HCT116 (cell line): ENCODE data around the gene CNTN2. TPM values are rescaled to one million over a fixed set of nuclear protein-coding genes. Genes with fewer than 3 reads are reported as not detected.

Experiments used
- ATAC-seq: fragments of 200-7000 bp; cut with Tn5 transposase; 2 replicates; pipeline ENCODE4 v1.9.1; 2020; ENCODE audit warnings: mild to moderate bottlenecking, moderate library complexity
- BruUV-seq: library from RNA; stranded (reverse); fragments of 400-500 nt; replicated peaks from 2 replicates; lab custom pipeline; 2021; lab: Mats Ljungman, UMichigan
- CTCF ChIA-PET: fragments of 300-600 bp; sonication (Branson Sonifier 250); formaldehyde crosslinking; loops from one replicate; lab custom pipeline; 2021; ENCODE audit warnings: antibody characterized with exemption; lab: Charles Lee
- POLR2A ChIA-PET: fragments of 300-600, 350-600 bp; sonication (Branson Sonifier 250); formaldehyde crosslinking; loops from one replicate; lab custom pipeline; 2021; ENCODE audit warnings: antibody characterized with exemption; lab: Charles Lee
- RAD21 ChIA-PET, 2 experiments: fragments of 300-600 bp; sonication (Branson Sonifier 250); formaldehyde crosslinking; loops; one replicate each; lab custom pipeline; 2023; ENCODE audit warnings: low total read pairs in 2 of 2; ENCODE audit not compliant: uncharacterized antibody in 2 of 2, unreplicated experiment in 2 of 2, low non-redundant PET in 1 of 2; lab: Charles Lee
- DNase-seq: peaks from one replicate; pipeline ENCODE4 v3.0.0-alpha.2; 2010; ENCODE audit warnings: low read depth, low spot score
- H2AFZ ChIP-seq: fragments of 200-600 bp; shearing (Covaris generic), sonication (generic); 2 replicates; pipeline ENCODE4 v1.6.1; 2017; ENCODE audit warnings: low read depth, mixed run types, mixed read lengths, antibody characterized with exemption, low read length; ENCODE audit not compliant: poor library complexity, severe bottlenecking
- H3K27ac ChIP-seq: 2 replicates; pipeline ENCODE4 v1.5.1; 2012; ENCODE audit warnings: low read depth, low read length
- H3K27me3 ChIP-seq: fragments of 200-600 bp; sonication (generic); 2 replicates; pipeline ENCODE4 v1.6.1; 2016; ENCODE audit warnings: mixed run types, low read length, mixed read lengths; ENCODE audit not compliant: insufficient read depth
- H3K36me3 ChIP-seq, 2 experiments: fragments of 200-500 bp in 1 of 2; fragments of 200-600 bp in 1 of 2; sonication (Bioruptor generic) in 1 of 2; sonication (generic) in 1 of 2; 2 replicates each; pipeline versions ENCODE4 v1.5.1 to v1.6.1; 2014 to 2016; ENCODE audit warnings: low read length in 2 of 2, inconsistent platforms in 1 of 2, mixed read lengths in 1 of 2, mixed run types in 1 of 2; ENCODE audit not compliant: insufficient read depth in 2 of 2, control insufficient read depth in 1 of 2
- H3K4me1 ChIP-seq, 2 experiments: fragments of 200-600 bp in 1 of 2; sonication (generic) in 1 of 2; 2 replicates each; pipeline versions ENCODE4 v1.5.1 to v1.6.1; 2012 to 2017; ENCODE audit warnings: low read length in 2 of 2, inconsistent platforms in 1 of 2, mild to moderate bottlenecking in 1 of 2, mixed read lengths in 1 of 2, mixed run types in 1 of 2, moderate library complexity in 1 of 2; ENCODE audit not compliant: insufficient read depth in 2 of 2, control insufficient read depth in 1 of 2
- H3K4me2 ChIP-seq: fragments of 200-600 bp; sonication (generic); 2 replicates; pipeline ENCODE4 v1.6.1; 2017; ENCODE audit warnings: mixed run types, low read length, mixed read lengths
- H3K4me3 ChIP-seq, 2 experiments: fragments of 200-600 bp in 1 of 2; sonication (generic) in 1 of 2; replicated peaks in 1 of 2; 2 replicates each; pipeline ENCODE4 v1.5.1; 2011 to 2016; ENCODE audit warnings: low read length in 2 of 2, control low read depth in 1 of 2, low read depth in 1 of 2, mild to moderate bottlenecking in 1 of 2, mixed read lengths in 1 of 2, mixed run types in 1 of 2
- H3K79me2 ChIP-seq: fragments of 200-600 bp; sonication (generic); 2 replicates; pipeline ENCODE4 v1.6.1; 2017; ENCODE audit warnings: mild to moderate bottlenecking, mixed run types, low read length, moderate library complexity, mixed read lengths; ENCODE audit not compliant: insufficient read depth
- H3K9ac ChIP-seq: fragments of 200-600 bp; sonication (generic); 2 replicates; pipeline ENCODE4 v1.6.1; 2016; ENCODE audit warnings: low read length, mixed read lengths
- H3K9me2 ChIP-seq: fragments of 200-600 bp; sonication (generic), shearing (Covaris generic); 2 replicates; pipeline ENCODE4 v1.6.1; 2017; ENCODE audit warnings: mixed run types, mild to moderate bottlenecking, moderate library complexity; ENCODE audit not compliant: insufficient read depth
- H3K9me3 ChIP-seq, 2 experiments: fragments of 200-500 bp in 1 of 2; fragments of 200-600 bp in 1 of 2; sonication (Bioruptor generic) in 1 of 2; sonication (generic) in 1 of 2; 2 replicates each; pipeline ENCODE4 v1.6.1; 2014 to 2017; ENCODE audit warnings: low read length in 2 of 2, mixed read lengths in 2 of 2, inconsistent platforms in 1 of 2, low read depth in 1 of 2, mild to moderate bottlenecking in 1 of 2, mixed run types in 1 of 2, moderate library complexity in 1 of 2; ENCODE audit not compliant: control insufficient read depth in 1 of 2, insufficient read depth in 1 of 2
- H4K20me1 ChIP-seq: fragments of 200-600 bp; sonication (generic), shearing (Covaris generic); 2 replicates; pipeline ENCODE4 v1.6.1; 2017; ENCODE audit warnings: mixed run types, mild to moderate bottlenecking, moderate library complexity; ENCODE audit not compliant: insufficient read depth
- CBX3 ChIP-seq: IDR thresholded peaks from 2 replicates; pipeline ENCODE4 v1.6.1; 2012; ENCODE audit warnings: low read depth
- EGR1 ChIP-seq: IDR thresholded peaks from 2 replicates; pipeline ENCODE4 v1.6.1; 2012; ENCODE audit warnings: low read depth
- ELF1 ChIP-seq: IDR thresholded peaks from 2 replicates; pipeline ENCODE4 v1.6.1; 2012; ENCODE audit warnings: low read depth, borderline replicate concordance
- EZH2 ChIP-seq: fragments of 200-600 bp; sonication (generic); IDR thresholded peaks from 2 replicates; pipeline ENCODE4 v1.6.1; 2017; ENCODE audit warnings: antibody characterized with exemption, mixed run types
- FOSL1 ChIP-seq: IDR thresholded peaks from 2 replicates; pipeline ENCODE4 v1.6.1; 2012; ENCODE audit warnings: low read depth
- JUND ChIP-seq: IDR thresholded peaks from 2 replicates; pipeline ENCODE4 v1.6.1; 2012
- RAD21 ChIP-seq: IDR thresholded peaks from 2 replicates; pipeline ENCODE4 v1.6.1; 2012; ENCODE audit warnings: low read depth, mild to moderate bottlenecking
- SIN3A ChIP-seq: IDR thresholded peaks from 2 replicates; pipeline ENCODE4 v1.6.1; 2012; ENCODE audit warnings: low read depth
- SP1 ChIP-seq: IDR thresholded peaks from 2 replicates; pipeline ENCODE4 v1.6.1; 2012; ENCODE audit warnings: low read depth
- SRF ChIP-seq: IDR thresholded peaks from 2 replicates; pipeline ENCODE4 v1.6.1; 2012; ENCODE audit warnings: low read depth
- TCF7L2 ChIP-seq: IDR thresholded peaks from 2 replicates; pipeline ENCODE4 v1.7.0; 2011; ENCODE audit warnings: borderline replicate concordance, inconsistent platforms; ENCODE audit not compliant: insufficient read depth, insufficient read length; ENCODE audit errors: extremely low read depth
- YY1 ChIP-seq: IDR thresholded peaks from 2 replicates; pipeline ENCODE4 v1.6.1; 2011; ENCODE audit warnings: low read length, low read depth, moderate library complexity, mild to moderate bottlenecking; ENCODE audit not compliant: insufficient replicate concordance; ENCODE audit errors: extremely low read depth
- ZFX ChIP-seq: fragments of 450-650 bp; IDR thresholded peaks from 2 replicates; pipeline ENCODE4 v1.6.1; 2017
- ZNF274 ChIP-seq: fragments of 200-500 bp; sonication (Bioruptor generic); IDR thresholded peaks from 2 replicates; pipeline ENCODE4 v1.6.1; 2014; ENCODE audit warnings: mild to moderate bottlenecking, low read depth, low read length, inconsistent platforms
- intact Hi-C: fragments of 100-400 bp; cut with micrococcal nuclease; formaldehyde crosslinking; loops from 2 replicates; pipeline ENCODE4 v1.10.0; 2022
- total RNA-seq: library from RNA; stranded (reverse); gene quantifications from one replicate; pipeline ENCODE4 v1.2.1, GENCODE V29; 2021; ENCODE audit not compliant: unreplicated experiment
- TF ChIP-seq, protein P1 (sequence below): IDR thresholded peaks from 2 replicates; pipeline ENCODE4 v1.6.1; 2012; ENCODE audit warnings: low read depth
- TF ChIP-seq, protein P2 (sequence below): IDR thresholded peaks from 2 replicates; pipeline ENCODE4 v1.6.1; 2012

The CNTN2 gene
- total RNA-seq, 1 experiment from 2014 or later = 0.15 TPM

DNA sequence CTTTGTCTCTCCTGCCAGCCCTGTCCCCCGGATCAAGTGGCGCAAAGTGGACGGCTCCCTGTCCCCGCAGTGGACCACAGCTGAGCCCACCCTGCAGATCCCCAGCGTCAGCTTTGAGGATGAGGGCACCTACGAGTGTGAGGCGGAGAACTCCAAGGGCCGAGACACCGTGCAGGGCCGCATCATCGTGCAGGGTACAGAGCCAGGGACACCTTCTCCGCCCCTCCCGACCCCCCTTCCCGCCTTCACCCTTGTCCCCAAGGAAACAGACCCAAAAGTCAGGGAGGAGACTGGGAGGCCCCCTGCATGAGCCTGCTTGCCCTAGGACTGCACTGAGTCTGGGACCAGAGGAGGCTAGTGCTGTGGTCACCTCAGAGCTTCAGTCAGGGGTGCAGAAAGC, 18.2 kb downstream of the CNTN2 start:
- intact Hi-C loops = loop anchor here (1.0 to 5.0 kb wide), 3 partner anchors 72 to 254 kb away; no protein-coding TSS in a partner anchor

More for the DNA sequence above, 18.2 kb downstream of the CNTN2 start:
- ChIA-PET POLR2A (interaction anchor here (1.0 to 1.5 kb wide), 2 partner anchors 72 to 85 kb away, joined by 5 to 7 read pairs; no protein-coding TSS in a partner anchor), CTCF (interaction anchor here (0.6 to 4.3 kb wide), 35 partner anchors 9 to 495 kb away, joined by 3 to 205 read pairs (median 5); partner anchors contain the start of genes RBBP5 and TMCC2), RAD21 (interaction anchor here (0.6 to 2.4 kb wide), 10 partner anchors 72 to 254 kb away, joined by 3 to 33 read pairs (median 4); no protein-coding TSS in a partner anchor)
- Histone ChIP-seq H3K27ac (no peak overlapping the region), H3K9ac (no peak overlapping the region), H2AFZ (no peak overlapping the region), H4K20me1 (no peaks in the 10 kb centered on the region), H3K4me3 (no peak overlapping the region), H3K27me3 (no peaks in the 10 kb centered on the region), H3K4me2 (no peak overlapping the region), H3K79me2 (no peaks in the 10 kb centered on the region), H3K4me1 (no peaks in the 10 kb centered on the region; a peak in 1 of 4 replicates), H3K9me3 (no peaks in the 10 kb centered on the region), H3K36me3 (no peaks in the 10 kb centered on the region), H3K9me2 (no peaks in the 10 kb centered on the region)
- ATAC-seq (peak; percentile 48; the same call in 1 of the 2 replicates), DNase-seq (no peak)
- no peak for TF ChIP-seq ELF1
- no peak for TF ChIP-seq RAD21
- TF ChIP-seq EGR1 = no peak
- TF ChIP-seq, protein P1, sequence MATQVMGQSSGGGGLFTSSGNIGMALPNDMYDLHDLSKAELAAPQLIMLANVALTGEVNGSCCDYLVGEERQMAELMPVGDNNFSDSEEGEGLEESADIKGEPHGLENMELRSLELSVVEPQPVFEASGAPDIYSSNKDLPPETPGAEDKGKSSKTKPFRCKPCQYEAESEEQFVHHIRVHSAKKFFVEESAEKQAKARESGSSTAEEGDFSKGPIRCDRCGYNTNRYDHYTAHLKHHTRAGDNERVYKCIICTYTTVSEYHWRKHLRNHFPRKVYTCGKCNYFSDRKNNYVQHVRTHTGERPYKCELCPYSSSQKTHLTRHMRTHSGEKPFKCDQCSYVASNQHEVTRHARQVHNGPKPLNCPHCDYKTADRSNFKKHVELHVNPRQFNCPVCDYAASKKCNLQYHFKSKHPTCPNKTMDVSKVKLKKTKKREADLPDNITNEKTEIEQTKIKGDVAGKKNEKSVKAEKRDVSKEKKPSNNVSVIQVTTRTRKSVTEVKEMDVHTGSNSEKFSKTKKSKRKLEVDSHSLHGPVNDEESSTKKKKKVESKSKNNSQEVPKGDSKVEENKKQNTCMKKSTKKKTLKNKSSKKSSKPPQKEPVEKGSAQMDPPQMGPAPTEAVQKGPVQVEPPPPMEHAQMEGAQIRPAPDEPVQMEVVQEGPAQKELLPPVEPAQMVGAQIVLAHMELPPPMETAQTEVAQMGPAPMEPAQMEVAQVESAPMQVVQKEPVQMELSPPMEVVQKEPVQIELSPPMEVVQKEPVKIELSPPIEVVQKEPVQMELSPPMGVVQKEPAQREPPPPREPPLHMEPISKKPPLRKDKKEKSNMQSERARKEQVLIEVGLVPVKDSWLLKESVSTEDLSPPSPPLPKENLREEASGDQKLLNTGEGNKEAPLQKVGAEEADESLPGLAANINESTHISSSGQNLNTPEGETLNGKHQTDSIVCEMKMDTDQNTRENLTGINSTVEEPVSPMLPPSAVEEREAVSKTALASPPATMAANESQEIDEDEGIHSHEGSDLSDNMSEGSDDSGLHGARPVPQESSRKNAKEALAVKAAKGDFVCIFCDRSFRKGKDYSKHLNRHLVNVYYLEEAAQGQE = no peak
- no peak for TF ChIP-seq SP1
- TF ChIP-seq EZH2 = no peak
- no peak for TF ChIP-seq SIN3A
- no peak for TF ChIP-seq JUND
- no peak for TF ChIP-seq CBX3
- TF ChIP-seq YY1 = no peak
- TF ChIP-seq, protein P2, sequence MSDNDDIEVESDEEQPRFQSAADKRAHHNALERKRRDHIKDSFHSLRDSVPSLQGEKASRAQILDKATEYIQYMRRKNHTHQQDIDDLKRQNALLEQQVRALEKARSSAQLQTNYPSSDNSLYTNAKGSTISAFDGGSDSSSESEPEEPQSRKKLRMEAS = no peak
- TF ChIP-seq ZFX = no peak
- no peak for TF ChIP-seq SRF
- no peak for TF ChIP-seq ZNF274
- TF ChIP-seq TCF7L2 = no peak
- no peak for TF ChIP-seq FOSL1
- no TSS peak for BruUV-seq
